Pancreas (tissue), 10 donors: Measurements from ENCODE around the gene PPP1R1C. TPM values are rescaled to one million over a fixed set of nuclear protein-coding genes. Genes with fewer than 3 reads are reported as not detected.

Source experiments
- ATAC-seq, 4 donors: fragments of 200-7000 bp; cut with Tn5 transposase; one replicate each; pipeline versions ENCODE4 v1.8.0 to v1.9.1; 2020; ENCODE audit warnings: mild to moderate bottlenecking in 4 of 4, moderate library complexity in 4 of 4
- DNase-seq, 6 donors: peaks; one replicate each; pipeline ENCODE4 v3.0.0-alpha.2; 2020
- FAIRE-seq: peaks from 2 replicates; lab custom pipeline; 2012; peaks lifted over from hg19 to GRCh38; lab: Jason Lieb, UNC
- H3K27ac ChIP-seq, 4 donors: fragments of 200-600 bp; sonication (generic); 1 replicate in 3 of 4; 2 replicates in 1 of 4; pipeline versions ENCODE4 v1.5.0 to v1.8.0; 2020
- H3K27me3 ChIP-seq, 4 donors: fragments of 200-600 bp; one replicate each; pipeline ENCODE4 v1.8.0; 2021
- H3K36me3 ChIP-seq, 3 donors: fragments of 200-600 bp; sonication (generic) in 1 of 3; one replicate each; pipeline versions ENCODE4 v1.5.0 to v1.8.0; 2020 to 2021
- H3K4me1 ChIP-seq, 3 donors: fragments of 200-600 bp; one replicate each; pipeline ENCODE4 v1.8.0; 2021
- H3K4me3 ChIP-seq, 4 donors: fragments of 200-600 bp; sonication (generic) in 2 of 4; one replicate each; pipeline versions ENCODE4 v1.5.0 to v1.8.0; 2020 to 2021
- H3K9me3 ChIP-seq, 4 donors: fragments of 200-600 bp; one replicate each; pipeline ENCODE4 v1.8.0; 2021
- WGBS, 2 donors: extraction: QIAGEN DNeasy Blood & Tissue Kit; methylation state at CpG; one replicate each; pipeline ENCODE4 v1.1.7; 2013; 5-methylcytosine and 5-hydroxymethylcytosine counted together
- intact Hi-C, 3 donors: fragments of 100-400 bp; cut with DNase I; formaldehyde crosslinking; loops; one replicate each; pipeline versions ENCODE4 v1.11.1 to v1.14.2; 2022
- polyA plus RNA-seq, 2 donors: library from polyadenylated mRNA; stranded (reverse); fragments of 200-250 nt; gene quantifications; one replicate each; pipeline ENCODE4 v1.2.3, GENCODE V29; 2013
- total RNA-seq, 6 donors: library from RNA; stranded (reverse); fragmentation: NEBNext Ultra II Directional in 4 of 6; extraction: Animal tissue kit (Norgen Biotek cat#: 25700) in 4 of 6; gene quantifications; one replicate each; pipeline versions ENCODE4 v1.2.1 to v1.2.4, GENCODE V29; 2021 to 2023
- TF ChIP-seq, protein P1 (sequence below), 4 donors: fragments of 200-600 bp; sonication (generic) in 3 of 4; IDR thresholded peaks; one replicate each; pipeline versions ENCODE4 v1.5.0 to v1.8.0; 2021; ENCODE audit warnings: antibody characterized with exemption in 4 of 4
- donor health status: healthy with polysubstance abuse.
- donor health status: DM: no; HTN: no; CAD: no; lungs with moderate emphysema.
- donor health status: DM: no; HTN: no; CAD: no.
- donor health status: control.
- donor health status: control.
- donor health status: Bipolar disorder and iron deficiency.
- donor health status: DM: yes; HTN: yes; CAD: no.
- donor health status: DM: no; HTN: no; CAD: no.
- donor health status: DM: no; HTN: no; CAD: no.
- donor health status: DM: yes; HTN: yes; CAD: no.

Gene PPP1R1C
- total and polyA plus RNA-seq, 8 donors: 0.20 to 2.4 (median 0.73) TPM

GRCh38 chr2:181977661-181978350 is 7.8 kb upstream of the PPP1R1C start:
- FAIRE-seq (no peak), ATAC-seq (no peak), DNase-seq (no peak)
- H3K4me1 ChIP-seq: no peaks in the 10 kb centered on the region
- H3K36me3 ChIP-seq: no peaks in the 10 kb centered on the region
- no peak overlapping the region for H3K27ac ChIP-seq
- 88% methylated on average over 5 of the region's 5 CpGs for WGBS, 2 donors
- TF ChIP-seq, protein P1, sequence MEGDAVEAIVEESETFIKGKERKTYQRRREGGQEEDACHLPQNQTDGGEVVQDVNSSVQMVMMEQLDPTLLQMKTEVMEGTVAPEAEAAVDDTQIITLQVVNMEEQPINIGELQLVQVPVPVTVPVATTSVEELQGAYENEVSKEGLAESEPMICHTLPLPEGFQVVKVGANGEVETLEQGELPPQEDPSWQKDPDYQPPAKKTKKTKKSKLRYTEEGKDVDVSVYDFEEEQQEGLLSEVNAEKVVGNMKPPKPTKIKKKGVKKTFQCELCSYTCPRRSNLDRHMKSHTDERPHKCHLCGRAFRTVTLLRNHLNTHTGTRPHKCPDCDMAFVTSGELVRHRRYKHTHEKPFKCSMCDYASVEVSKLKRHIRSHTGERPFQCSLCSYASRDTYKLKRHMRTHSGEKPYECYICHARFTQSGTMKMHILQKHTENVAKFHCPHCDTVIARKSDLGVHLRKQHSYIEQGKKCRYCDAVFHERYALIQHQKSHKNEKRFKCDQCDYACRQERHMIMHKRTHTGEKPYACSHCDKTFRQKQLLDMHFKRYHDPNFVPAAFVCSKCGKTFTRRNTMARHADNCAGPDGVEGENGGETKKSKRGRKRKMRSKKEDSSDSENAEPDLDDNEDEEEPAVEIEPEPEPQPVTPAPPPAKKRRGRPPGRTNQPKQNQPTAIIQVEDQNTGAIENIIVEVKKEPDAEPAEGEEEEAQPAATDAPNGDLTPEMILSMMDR (IDR thresholded peaks at IDR 0.05): no peak
- no peaks in the 10 kb centered on the region for H3K27me3 ChIP-seq
- intact Hi-C loops: no loop called here
- H3K9me3 ChIP-seq: no peaks in the 10 kb centered on the region
- H3K4me3 ChIP-seq: no peak overlapping the region

DNA sequence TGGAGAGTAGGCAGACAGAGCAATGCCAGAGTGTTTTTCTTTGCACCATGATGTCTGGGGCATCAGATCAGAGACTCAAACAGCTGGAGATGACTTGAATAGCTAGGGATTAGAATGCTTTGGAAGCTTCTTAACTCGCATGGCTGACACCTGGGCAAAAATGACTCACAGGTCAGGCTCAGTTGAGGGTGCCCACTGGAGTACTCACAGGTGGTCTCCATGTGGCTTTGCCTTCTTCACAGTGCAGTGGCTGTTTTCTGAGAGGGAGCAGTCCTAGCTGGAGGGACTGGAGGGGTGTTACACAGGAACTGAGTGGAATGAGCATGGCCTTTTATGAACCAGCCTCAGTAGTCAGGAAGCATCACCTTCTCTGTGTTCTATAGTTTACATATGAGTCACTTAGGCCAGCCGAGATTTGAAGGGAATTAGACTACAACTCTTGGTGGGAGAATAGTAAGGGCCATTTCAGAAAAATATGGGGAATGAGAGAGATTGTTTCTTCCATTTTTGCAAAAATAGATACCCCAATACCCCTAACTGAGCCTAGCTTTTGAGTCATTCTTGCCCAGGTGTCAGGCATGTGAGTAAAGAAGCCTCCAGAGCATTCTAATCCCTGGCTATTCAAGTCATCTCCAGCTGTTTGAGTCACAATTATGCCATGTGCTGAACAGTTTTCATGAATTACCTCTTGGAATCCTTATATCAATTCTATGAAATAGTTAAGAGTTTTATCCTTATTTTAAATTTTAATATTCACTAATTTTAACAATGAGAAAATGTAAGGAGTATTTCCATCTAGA is 7.1 kb upstream of the PPP1R1C start:
- no peaks in the 10 kb centered on the region for H3K4me1 ChIP-seq
- no peaks in the 10 kb centered on the region for H3K9me3 ChIP-seq
- H3K36me3 ChIP-seq: no peaks in the 10 kb centered on the region
- H3K27ac ChIP-seq: no peak overlapping the region
- FAIRE-seq: no peak
- no peak overlapping the region for H3K4me3 ChIP-seq
- WGBS, 2 donors: 81 to 83% methylated on average over 2 of the region's 2 CpGs
- no peak for ATAC-seq
- DNase-seq: no peak
- intact Hi-C loops: no loop called here
- TF ChIP-seq, protein P1 (IDR thresholded peaks at IDR 0.05): no peak
- H3K27me3 ChIP-seq: no peaks in the 10 kb centered on the region

GRCh38 chr2:181984060-181984459 is 1.6 kb upstream of the PPP1R1C start:
- FAIRE-seq (peak; percentile 5), ATAC-seq (peak in 1 of 4 donors; percentile 38), DNase-seq (no peak)
- intact Hi-C loops: no loop called here
- peaks cover 0 to 10% (median 5%) of the 10 kb centered on the region in 3 donors for H3K4me1 ChIP-seq
- H3K36me3 ChIP-seq: no peaks in the 10 kb centered on the region
- no peaks in the 10 kb centered on the region for H3K27me3 ChIP-seq
- H3K9me3 ChIP-seq: no peaks in the 10 kb centered on the region
- H3K4me3 ChIP-seq: no peak overlapping the region
- 49 to 53% methylated on average over 1 of the region's 1 CpG for WGBS, 2 donors
- no peak overlapping the region for H3K27ac ChIP-seq
- TF ChIP-seq, protein P1 (IDR thresholded peaks at IDR 0.05): no peak

DNA sequence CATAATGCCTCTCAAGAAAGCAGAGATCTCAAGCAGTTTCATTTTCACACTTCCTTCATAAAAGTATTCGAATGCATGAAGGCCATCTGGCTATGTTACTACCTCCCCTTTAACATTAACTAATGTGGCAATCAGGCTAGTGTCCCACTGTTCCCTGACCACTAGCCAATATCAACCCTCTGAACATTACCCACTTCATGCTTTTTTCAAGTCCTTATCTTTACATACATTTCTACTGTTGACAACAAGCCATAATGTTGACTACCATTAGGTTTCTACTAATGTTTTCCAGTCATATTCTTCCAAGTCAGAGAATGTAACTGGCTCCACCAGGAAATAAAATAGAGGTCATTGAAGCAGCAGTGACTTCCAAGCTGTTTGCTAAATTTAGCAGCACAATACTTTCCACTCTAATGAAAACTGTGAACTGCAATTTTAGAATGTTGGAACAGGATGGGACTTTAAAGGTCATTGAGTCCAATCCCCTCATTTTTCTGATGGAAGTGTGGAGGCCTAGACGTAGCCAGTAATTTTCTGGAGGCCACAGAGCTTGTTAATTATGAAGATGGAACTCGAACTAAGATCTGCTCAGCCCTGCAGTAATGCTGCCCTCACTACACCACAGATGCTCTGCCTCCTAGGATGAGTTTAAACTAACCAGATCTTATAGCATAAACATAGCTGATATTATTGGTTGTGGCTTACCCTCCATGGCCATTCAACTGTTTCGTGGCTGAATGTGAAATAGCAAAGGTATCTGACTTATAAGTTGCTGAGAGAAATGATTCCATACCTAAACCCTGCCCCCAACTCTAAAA is 630 bp upstream of the PPP1R1C start:
- H3K27ac ChIP-seq: peak overlapping the region in 1 of 4 donors; percentile 15
- WGBS, 2 donors: 78 to 85% methylated on average over 4 of the region's 4 CpGs

More for the DNA sequence above, 630 bp upstream of the PPP1R1C start:
- no peak for FAIRE-seq
- intact Hi-C loops: no loop called here
- DNase-seq: no peak
- peaks cover 0 to 10% (median 5%) of the 10 kb centered on the region in 3 donors for H3K4me1 ChIP-seq
- no peaks in the 10 kb centered on the region for H3K9me3 ChIP-seq
- H3K36me3 ChIP-seq: no peaks in the 10 kb centered on the region
- ATAC-seq: peak in 3 of 4 donors; percentile 56 to 71 (median 67)
- H3K27me3 ChIP-seq: no peaks in the 10 kb centered on the region
- no peak overlapping the region for H3K4me3 ChIP-seq
- TF ChIP-seq, protein P1 (IDR thresholded peaks at IDR 0.05): no peak
